HG03025 (cell line): Measurements from ENCODE around the gene KCNRG.
A peak's percentile ranks its signal among the peaks of the same experiment; 100 is the strongest.
"Not testable (repeated sequence)": the region's sequence is repeated elsewhere in the genome, so short reads cannot be mapped to it uniquely, and the experiment has no call there.

Experiments used
- ATAC-seq: cut with Tn5 transposase; IDR thresholded peaks from one replicate; pipeline ENCODE4 v1.9.1; 2021; ENCODE audit warnings: mild to moderate bottlenecking, moderate library complexity; ENCODE audit not compliant: unreplicated experiment, low FRiP score

The KCNRG gene

GRCh38 chr13:50015258-50015657, at the start of gene KCNRG:
Gene KCNRG (plus strand): TSS chr13:50015444. CDS start chr13:50015494, 50 bp downstream.
- ATAC-seq: no peak

- ATAC-seq: no peak
Observed at GRCh38 chr13:49967456-49967855, 47.8 kb upstream of the KCNRG start.

- no peak for ATAC-seq
Observed at GRCh38 chr13:49972709-49973108, 42.5 kb upstream of the KCNRG start.

GRCh38 chr13:49975826-49976225, 39.4 kb upstream of the KCNRG start:
- ATAC-seq: no peak

- no peak for ATAC-seq
Observed at GRCh38 chr13:49976314-49977258, 38.7 kb upstream of the KCNRG start.

- ATAC-seq: no peak
Observed at GRCh38 chr13:49977992-49978391, 37.3 kb upstream of the KCNRG start.

GRCh38 chr13:49980266-49980665, 35.0 kb upstream of the KCNRG start:
- no peak for ATAC-seq

- ATAC-seq: no peak
Observed at GRCh38 chr13:49985129-49985528, 30.1 kb upstream of the KCNRG start.

- no peak for ATAC-seq
Observed at GRCh38 chr13:49986471-49986870, 28.8 kb upstream of the KCNRG start.

- not testable (repeated sequence) for ATAC-seq
Observed at GRCh38 chr13:49990612-49991011, 24.6 kb upstream of the KCNRG start.

GRCh38 chr13:49993111-49993510, 22.1 kb upstream of the KCNRG start:
- ATAC-seq: no peak

GRCh38 chr13:49993666-49994065, 21.6 kb upstream of the KCNRG start:
- ATAC-seq: no peak

- ATAC-seq: no peak
Observed at GRCh38 chr13:49995625-49996101, 19.6 kb upstream of the KCNRG start.

GRCh38 chr13:49996161-49996915, 18.9 kb upstream of the KCNRG start:
- ATAC-seq: peak; percentile 47

GRCh38 chr13:49996951-49997895, 18.0 kb upstream of the KCNRG start, which contains the start of gene TRIM13:
Gene TRIM13 (plus strand): TSS chr13:49997042. CDS start chr13:50011941, 14,899 bp downstream.
- peak; percentile 73 for ATAC-seq

GRCh38 chr13:49997955-49998354, 17.3 kb upstream of the KCNRG start:
- ATAC-seq: no peak

GRCh38 chr13:49998714-49999624, 16.3 kb upstream of the KCNRG start:
- ATAC-seq: no peak

GRCh38 chr13:50001287-50001686, 14.0 kb upstream of the KCNRG start:
- no peak for ATAC-seq
